Measurements from ENCODE around the gene NEU1.

DNA sequence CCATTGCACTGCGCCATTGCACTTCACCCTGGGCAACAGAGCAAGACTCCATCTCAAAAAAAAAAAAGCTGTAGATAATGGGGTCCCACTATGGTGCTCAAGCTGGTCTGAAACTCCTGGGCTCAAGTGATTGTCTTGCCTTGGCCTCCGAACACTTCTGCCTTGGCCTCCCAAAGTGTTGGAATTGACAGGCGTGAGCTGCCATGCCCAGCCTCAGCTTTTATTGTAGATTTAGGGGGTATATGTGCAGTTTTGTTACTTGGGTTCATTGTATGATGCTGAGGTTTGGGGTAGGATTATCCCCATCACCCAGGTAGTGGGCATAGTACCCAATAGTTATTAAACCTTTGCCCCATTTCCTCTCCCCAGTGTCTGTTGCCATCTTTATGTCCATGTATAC, 23.7 kb downstream of the NEU1 start:
- TF ChIP-seq, protein P1, sequence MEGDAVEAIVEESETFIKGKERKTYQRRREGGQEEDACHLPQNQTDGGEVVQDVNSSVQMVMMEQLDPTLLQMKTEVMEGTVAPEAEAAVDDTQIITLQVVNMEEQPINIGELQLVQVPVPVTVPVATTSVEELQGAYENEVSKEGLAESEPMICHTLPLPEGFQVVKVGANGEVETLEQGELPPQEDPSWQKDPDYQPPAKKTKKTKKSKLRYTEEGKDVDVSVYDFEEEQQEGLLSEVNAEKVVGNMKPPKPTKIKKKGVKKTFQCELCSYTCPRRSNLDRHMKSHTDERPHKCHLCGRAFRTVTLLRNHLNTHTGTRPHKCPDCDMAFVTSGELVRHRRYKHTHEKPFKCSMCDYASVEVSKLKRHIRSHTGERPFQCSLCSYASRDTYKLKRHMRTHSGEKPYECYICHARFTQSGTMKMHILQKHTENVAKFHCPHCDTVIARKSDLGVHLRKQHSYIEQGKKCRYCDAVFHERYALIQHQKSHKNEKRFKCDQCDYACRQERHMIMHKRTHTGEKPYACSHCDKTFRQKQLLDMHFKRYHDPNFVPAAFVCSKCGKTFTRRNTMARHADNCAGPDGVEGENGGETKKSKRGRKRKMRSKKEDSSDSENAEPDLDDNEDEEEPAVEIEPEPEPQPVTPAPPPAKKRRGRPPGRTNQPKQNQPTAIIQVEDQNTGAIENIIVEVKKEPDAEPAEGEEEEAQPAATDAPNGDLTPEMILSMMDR (IDR thresholded peaks at IDR 0.05): no peak
- TF ChIP-seq POLR2AphosphoS5 (IDR thresholded peaks at IDR 0.05; ENCODE audit: insufficient read depth in 1 of 2, low read depth in 1 of 2): no peak

Measured in vagina (tissue), 2 donors.